Sigmoid colon (tissue), 7 donors: ENCODE measurements around the gene GTPBP2. TPM values are rescaled to one million over a fixed set of nuclear protein-coding genes. Genes with fewer than 3 reads are reported as not detected.
A peak's percentile ranks its signal among the peaks of the same experiment; 100 is the strongest.

Experiments
- DNase-seq: peaks from one replicate; pipeline ENCODE4 v3.0.0-alpha.2; 2019
- H3K27ac ChIP-seq, 4 donors: fragments of 200-600 bp; sonication (generic); one replicate each; pipeline ENCODE4 v1.5.1; 2016 to 2019; ENCODE audit warnings: mild to moderate bottlenecking in 1 of 4
- H3K27me3 ChIP-seq, 3 donors: fragments of 200-600 bp; sonication (generic); one replicate each; pipeline ENCODE4 v1.5.1; 2019; ENCODE audit warnings: mild to moderate bottlenecking in 1 of 3
- H3K36me3 ChIP-seq, 4 donors: fragments of 200-600 bp; sonication (generic); one replicate each; pipeline ENCODE4 v1.5.1; 2016 to 2019
- H3K4me1 ChIP-seq, 4 donors: fragments of 200-600 bp; sonication (generic); one replicate each; pipeline ENCODE4 v1.5.1; 2017 to 2019
- H3K4me3 ChIP-seq, 4 donors: fragments of 200-600 bp; sonication (generic); one replicate each; pipeline ENCODE4 v1.5.1; 2017 to 2019; ENCODE audit warnings: mild to moderate bottlenecking in 2 of 4, moderate library complexity in 1 of 4
- H3K9me3 ChIP-seq, 4 donors: fragments of 200-600 bp in 3 of 4; sonication (generic) in 3 of 4; one replicate each; pipeline versions ENCODE4 v1.5.1 to v1.6.1; 2013 to 2019
- EP300 ChIP-seq, 4 donors: sonication (generic); formaldehyde crosslinking; IDR thresholded peaks; one replicate each; pipeline ENCODE4 v1.6.1; 2017; ENCODE audit warnings: antibody characterized with exemption in 4 of 4
- POLR2A ChIP-seq, 2 donors: fragments of 450-650 bp; IDR thresholded peaks; one replicate each; pipeline ENCODE4 v1.6.1; 2016; ENCODE audit warnings: antibody characterized with exemption in 2 of 2, mild to moderate bottlenecking in 2 of 2, moderate library complexity in 2 of 2
- POLR2AphosphoS5 ChIP-seq, 4 donors: sonication (generic); formaldehyde crosslinking; IDR thresholded peaks; one replicate each; pipeline ENCODE4 v1.6.1; 2017; ENCODE audit warnings: antibody characterized with exemption in 4 of 4
- WGBS, 2 donors: extraction: QIAGEN DNeasy Blood & Tissue Kit; methylation state at CpG; one replicate each; pipeline ENCODE4 v1.1.7; 2013; 5-methylcytosine and 5-hydroxymethylcytosine counted together
- intact Hi-C: fragments of 100-400 bp; cut with DNase I; formaldehyde crosslinking; loops from one replicate; pipeline ENCODE4 v1.15.1; 2023
- polyA plus RNA-seq, 3 donors: library from polyadenylated mRNA; stranded (reverse); fragments of 200-250 nt; gene quantifications; one replicate each; pipeline ENCODE4 v1.2.3, GENCODE V29; 2013
- total RNA-seq, 4 donors: library from RNA; depleted of rRNA; stranded (reverse); fragments of >200 nt; gene quantifications; one replicate each; pipeline ENCODE4 v1.1.0, GENCODE V29; 2016
- TF ChIP-seq, protein P1 (sequence below), 4 experiments: fragments of 450-650 bp in 3 of 4; fragments of 200-600 bp in 1 of 4; IDR thresholded peaks; one replicate each; pipeline ENCODE4 v1.5.1; 2016 to 2019; ENCODE audit warnings: antibody characterized with exemption in 4 of 4, mild to moderate bottlenecking in 3 of 4, moderate library complexity in 2 of 4
- donor health status: healthy with polysubstance abuse.
- donor health status: Bipolar disorder and iron deficiency.
- donor health status: healthy.

GTPBP2 gene
- total and polyA plus RNA-seq, 7 donors, result 26.8 to 71.0 (median 36.6) TPM

- no peak for DNase-seq
- no peak for TF ChIP-seq POLR2AphosphoS5 (IDR thresholded peaks at IDR 0.05)
- TF ChIP-seq, protein P1, sequence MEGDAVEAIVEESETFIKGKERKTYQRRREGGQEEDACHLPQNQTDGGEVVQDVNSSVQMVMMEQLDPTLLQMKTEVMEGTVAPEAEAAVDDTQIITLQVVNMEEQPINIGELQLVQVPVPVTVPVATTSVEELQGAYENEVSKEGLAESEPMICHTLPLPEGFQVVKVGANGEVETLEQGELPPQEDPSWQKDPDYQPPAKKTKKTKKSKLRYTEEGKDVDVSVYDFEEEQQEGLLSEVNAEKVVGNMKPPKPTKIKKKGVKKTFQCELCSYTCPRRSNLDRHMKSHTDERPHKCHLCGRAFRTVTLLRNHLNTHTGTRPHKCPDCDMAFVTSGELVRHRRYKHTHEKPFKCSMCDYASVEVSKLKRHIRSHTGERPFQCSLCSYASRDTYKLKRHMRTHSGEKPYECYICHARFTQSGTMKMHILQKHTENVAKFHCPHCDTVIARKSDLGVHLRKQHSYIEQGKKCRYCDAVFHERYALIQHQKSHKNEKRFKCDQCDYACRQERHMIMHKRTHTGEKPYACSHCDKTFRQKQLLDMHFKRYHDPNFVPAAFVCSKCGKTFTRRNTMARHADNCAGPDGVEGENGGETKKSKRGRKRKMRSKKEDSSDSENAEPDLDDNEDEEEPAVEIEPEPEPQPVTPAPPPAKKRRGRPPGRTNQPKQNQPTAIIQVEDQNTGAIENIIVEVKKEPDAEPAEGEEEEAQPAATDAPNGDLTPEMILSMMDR (IDR thresholded peaks at IDR 0.05), result no peak
- no peak for TF ChIP-seq POLR2A (IDR thresholded peaks at IDR 0.05)
- TF ChIP-seq EP300 (IDR thresholded peaks at IDR 0.05), result no peak
- Histone ChIP-seq H3K27me3 (no peaks in the 10 kb centered on the region), H3K4me1 (peaks cover 0 to 40% (median 34%) of the 10 kb centered on the region in 4 donors), H3K27ac (peak overlapping the region in 1 of 4 donors; percentile 49), H3K4me3 (no peak overlapping the region), H3K36me3 (peaks cover 24 to 56% (median 41%) of the 10 kb centered on the region in 4 donors), H3K9me3 (no peaks in the 10 kb centered on the region)
- 87 to 94% methylated on average over 8 of the region's 8 CpGs for WGBS, 2 donors
- intact Hi-C loops, result no loop called here
These were observed 42.1 kb upstream of the GTPBP2 start for GRCh38 chr6:43671011-43671800.

DNA sequence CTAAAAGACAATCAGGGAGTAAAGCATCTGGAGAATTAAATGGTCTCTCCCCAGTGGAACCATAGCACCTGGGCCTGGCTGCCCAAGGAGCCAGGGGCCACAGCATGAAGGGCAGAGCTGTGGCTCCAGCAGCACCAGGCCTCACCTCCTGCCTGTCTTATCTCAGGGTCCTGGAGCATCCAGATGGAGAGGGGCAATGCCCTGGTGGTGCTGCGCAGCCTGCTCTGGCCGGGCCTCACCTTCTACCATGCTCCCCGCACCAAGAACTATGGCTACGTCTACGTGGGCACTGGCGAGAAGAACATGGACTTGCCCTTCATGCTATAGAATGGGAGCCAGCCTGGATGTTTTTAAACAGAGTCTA is 41.5 kb upstream of the GTPBP2 start:
- Histone ChIP-seq H3K27ac (peak overlapping the region in 2 of 4 donors; percentile 46 to 66), H3K36me3 (peaks cover 22 to 50% (median 38%) of the 10 kb centered on the region in 4 donors), H3K4me3 (no peak overlapping the region), H3K4me1 (peaks cover 0 to 40% (median 34%) of the 10 kb centered on the region in 4 donors), H3K9me3 (no peaks in the 10 kb centered on the region), H3K27me3 (no peaks in the 10 kb centered on the region)
- intact Hi-C loops, result no loop called here
- 97 to 98% methylated on average over 6 of the region's 6 CpGs for WGBS, 2 donors
- TF ChIP-seq, protein P1 (IDR thresholded peaks at IDR 0.05), result no peak
- TF ChIP-seq EP300 (IDR thresholded peaks at IDR 0.05) (no peak), POLR2AphosphoS5 (IDR thresholded peaks at IDR 0.05) (no peak), POLR2A (IDR thresholded peaks at IDR 0.05) (no peak)
- DNase-seq, result no peak

- peaks cover 17 to 45% (median 33%) of the 10 kb centered on the region in 4 donors for H3K36me3 ChIP-seq
- DNase-seq, result no peak
- TF ChIP-seq EP300 (IDR thresholded peaks at IDR 0.05) (no peak), POLR2AphosphoS5 (IDR thresholded peaks at IDR 0.05) (no peak), POLR2A (IDR thresholded peaks at IDR 0.05) (no peak)
- TF ChIP-seq, protein P1 (IDR thresholded peaks at IDR 0.05), result no peak
- no peaks in the 10 kb centered on the region for H3K9me3 ChIP-seq
- H3K4me1 ChIP-seq, result peaks cover 0 to 40% (median 34%) of the 10 kb centered on the region in 4 donors
- intact Hi-C loops, result no loop called here
- H3K27ac ChIP-seq, result peak overlapping the region; percentile 46 to 70 (median 63)
- no peaks in the 10 kb centered on the region for H3K27me3 ChIP-seq
- WGBS, 2 donors, result 58 to 69% methylated on average over 6 of the region's 6 CpGs
- no peak overlapping the region for H3K4me3 ChIP-seq
These were observed 41.0 kb upstream of the GTPBP2 start for GRCh38 chr6:43669922-43670622.

GRCh38 chr6:43669050-43669921 is 40.2 kb upstream of the GTPBP2 start:
- WGBS, 2 donors, result 76 to 79% methylated on average over 15 of the region's 15 CpGs
- peak in 1 of 4 donors; percentile 7 for TF ChIP-seq POLR2AphosphoS5 (IDR thresholded peaks at IDR 0.05)
- TF ChIP-seq, protein P1 (IDR thresholded peaks at IDR 0.05), result no peak
- H3K9me3 ChIP-seq, result no peaks in the 10 kb centered on the region
- no peaks in the 10 kb centered on the region for H3K27me3 ChIP-seq
- intact Hi-C loops, result no loop called here
- peak; percentile 86 for DNase-seq
- peak overlapping the region; percentile 46 to 70 (median 63) for H3K27ac ChIP-seq
- peaks cover 0 to 40% (median 34%) of the 10 kb centered on the region in 4 donors for H3K4me1 ChIP-seq
- peaks cover 9 to 37% (median 26%) of the 10 kb centered on the region in 4 donors for H3K36me3 ChIP-seq
- H3K4me3 ChIP-seq, result no peak overlapping the region
